Loucy (cell line): Measurements from ENCODE around the gene FANCM.

Experiments used
- H2AFZ ChIP-seq: fragments of 200-600 bp; sonication (generic); 2 replicates; pipeline ENCODE4 v1.6.0; 2016; ENCODE audit warnings: antibody characterized with exemption, mild to moderate bottlenecking, low read length, moderate library complexity
- H3F3A ChIP-seq: fragments of 200-600 bp; 2 replicates; pipeline ENCODE4 v1.6.0; 2016; ENCODE audit warnings: antibody characterized with exemption, low read depth, mild to moderate bottlenecking
- H3K27me3 ChIP-seq: fragments of 200-600 bp; sonication (generic); 2 replicates; pipeline ENCODE4 v1.6.1; 2014; ENCODE audit warnings: low read length, mild to moderate bottlenecking; ENCODE audit not compliant: insufficient read depth, poor library complexity, severe bottlenecking
- H3K36me3 ChIP-seq: fragments of 200-600 bp; sonication (generic); 2 replicates; pipeline ENCODE4 v1.6.1; 2016; ENCODE audit warnings: low read length; ENCODE audit not compliant: insufficient read depth
- H3K4me1 ChIP-seq: fragments of 200-600 bp; sonication (generic); 2 replicates; pipeline ENCODE4 v1.5.1; 2014; ENCODE audit warnings: low read length, mild to moderate bottlenecking; ENCODE audit not compliant: insufficient read depth, poor library complexity, severe bottlenecking
- H3K4me2 ChIP-seq: fragments of 200-600 bp; sonication (generic); 2 replicates; pipeline ENCODE4 v1.6.0; 2014; ENCODE audit warnings: antibody characterized with exemption, low read length, low read depth, mild to moderate bottlenecking; ENCODE audit not compliant: poor library complexity, severe bottlenecking
- H3K4me3 ChIP-seq: fragments of 200-600 bp; sonication (generic); 2 replicates; pipeline ENCODE4 v1.5.1; 2014; ENCODE audit warnings: low read length, mild to moderate bottlenecking, mixed read lengths; ENCODE audit not compliant: poor library complexity, severe bottlenecking
- H3K79me2 ChIP-seq: fragments of 200-600 bp; sonication (generic); 2 replicates; pipeline ENCODE4 v1.6.1; 2014; ENCODE audit warnings: low read length; ENCODE audit not compliant: insufficient read depth
- H3K9ac ChIP-seq: fragments of 200-600 bp; sonication (generic); 2 replicates; pipeline ENCODE4 v1.6.0; 2014; ENCODE audit warnings: mild to moderate bottlenecking, low read depth, low read length, moderate library complexity; ENCODE audit not compliant: poor library complexity, severe bottlenecking
- H3K9me2 ChIP-seq: fragments of 200-600 bp; sonication (generic); replicated peaks from 2 replicates; pipeline ENCODE4 v1.6.1; 2016; ENCODE audit warnings: low read depth, low read length, mixed read lengths
- H3K9me3 ChIP-seq: fragments of 200-600 bp; sonication (generic); 2 replicates; pipeline ENCODE4 v1.6.1; 2014; ENCODE audit warnings: mild to moderate bottlenecking, antibody characterized with exemption, low read length, low read depth; ENCODE audit not compliant: insufficient read depth
- H4K20me1 ChIP-seq: fragments of 200-600 bp; sonication (generic); 2 replicates; pipeline ENCODE4 v1.6.0; 2014; ENCODE audit warnings: antibody characterized with exemption, low read length, mild to moderate bottlenecking; ENCODE audit not compliant: insufficient read depth, poor library complexity, severe bottlenecking
- CTCF ChIP-seq: fragments of 200-600 bp; sonication (generic); conservative IDR thresholded peaks from 2 replicates; pipeline ENCODE4 v1.5.1; 2014; ENCODE audit warnings: mild to moderate bottlenecking, antibody characterized with exemption, low read length
- EZH2phosphoT487 ChIP-seq: fragments of 200-600 bp; IDR thresholded peaks from 2 replicates; pipeline ENCODE4 v1.6.1; 2018; ENCODE audit warnings: antibody characterized with exemption, mild to moderate bottlenecking, moderate library complexity, borderline replicate concordance

Gene FANCM

GRCh38 chr14:45145214-45145613 is 9.5 kb downstream of the FANCM start:
- Histone ChIP-seq H2AFZ (no peak overlapping the region), H4K20me1 (no peaks in the 10 kb centered on the region), H3K9me3 (no peaks in the 10 kb centered on the region), H3K4me2 (no peak overlapping the region), H3K9ac (no peak overlapping the region), H3F3A (no peaks in the 10 kb centered on the region), H3K4me1 (peaks cover 4% of the 10 kb centered on the region), H3K4me3 (no peak overlapping the region), H3K9me2 (no peaks in the 10 kb centered on the region), H3K27me3 (no peaks in the 10 kb centered on the region), H3K36me3 (peaks cover 6% of the 10 kb centered on the region; the same call in 1 of the 2 replicates), H3K79me2 (peaks cover 24% of the 10 kb centered on the region)
- no peak for TF ChIP-seq CTCF
- TF ChIP-seq EZH2phosphoT487 = no peak

- Histone ChIP-seq H3K79me2 (peaks cover 8% of the 10 kb centered on the region; the same call in 1 of the 2 replicates), H3K4me3 (no peak overlapping the region), H3K9ac (no peak overlapping the region), H4K20me1 (no peaks in the 10 kb centered on the region), H3F3A (no peaks in the 10 kb centered on the region), H3K4me2 (no peak overlapping the region), H2AFZ (no peak overlapping the region), H3K36me3 (peaks cover 20% of the 10 kb centered on the region; the same call in 1 of the 2 replicates), H3K27me3 (no peaks in the 10 kb centered on the region), H3K9me3 (no peaks in the 10 kb centered on the region), H3K4me1 (no peaks in the 10 kb centered on the region), H3K9me2 (no peaks in the 10 kb centered on the region)
- TF ChIP-seq CTCF (no peak), EZH2phosphoT487 (no peak)
These were observed 13.9 kb downstream of the FANCM start for GRCh38 chr14:45149602-45150001.

- H3K27me3 ChIP-seq = no peaks in the 10 kb centered on the region
- H3K79me2 ChIP-seq = peaks cover 8% of the 10 kb centered on the region; the same call in 1 of the 2 replicates
- H3F3A ChIP-seq = no peaks in the 10 kb centered on the region
- H3K36me3 ChIP-seq = peaks cover 20% of the 10 kb centered on the region; the same call in 1 of the 2 replicates
- no peaks in the 10 kb centered on the region for H3K4me1 ChIP-seq
- no peak overlapping the region for H2AFZ ChIP-seq
- H3K9ac ChIP-seq = no peak overlapping the region
- H3K4me2 ChIP-seq = no peak overlapping the region
- H3K9me3 ChIP-seq = no peaks in the 10 kb centered on the region
- H4K20me1 ChIP-seq = no peaks in the 10 kb centered on the region
- no peaks in the 10 kb centered on the region for H3K9me2 ChIP-seq
- TF ChIP-seq EZH2phosphoT487 (no peak), CTCF (no peak)
- H3K4me3 ChIP-seq = no peak overlapping the region
These were observed 14.7 kb downstream of the FANCM start for GRCh38 chr14:45150386-45150890.
